HG02623 (cell line): ENCODE measurements around the gene HOXB8.

Source experiments
- ATAC-seq: cut with Tn5 transposase; IDR thresholded peaks from one replicate; pipeline ENCODE4 v1.9.1; 2021; ENCODE audit warnings: moderate library complexity; ENCODE audit not compliant: unreplicated experiment

HOXB8 gene

DNA sequence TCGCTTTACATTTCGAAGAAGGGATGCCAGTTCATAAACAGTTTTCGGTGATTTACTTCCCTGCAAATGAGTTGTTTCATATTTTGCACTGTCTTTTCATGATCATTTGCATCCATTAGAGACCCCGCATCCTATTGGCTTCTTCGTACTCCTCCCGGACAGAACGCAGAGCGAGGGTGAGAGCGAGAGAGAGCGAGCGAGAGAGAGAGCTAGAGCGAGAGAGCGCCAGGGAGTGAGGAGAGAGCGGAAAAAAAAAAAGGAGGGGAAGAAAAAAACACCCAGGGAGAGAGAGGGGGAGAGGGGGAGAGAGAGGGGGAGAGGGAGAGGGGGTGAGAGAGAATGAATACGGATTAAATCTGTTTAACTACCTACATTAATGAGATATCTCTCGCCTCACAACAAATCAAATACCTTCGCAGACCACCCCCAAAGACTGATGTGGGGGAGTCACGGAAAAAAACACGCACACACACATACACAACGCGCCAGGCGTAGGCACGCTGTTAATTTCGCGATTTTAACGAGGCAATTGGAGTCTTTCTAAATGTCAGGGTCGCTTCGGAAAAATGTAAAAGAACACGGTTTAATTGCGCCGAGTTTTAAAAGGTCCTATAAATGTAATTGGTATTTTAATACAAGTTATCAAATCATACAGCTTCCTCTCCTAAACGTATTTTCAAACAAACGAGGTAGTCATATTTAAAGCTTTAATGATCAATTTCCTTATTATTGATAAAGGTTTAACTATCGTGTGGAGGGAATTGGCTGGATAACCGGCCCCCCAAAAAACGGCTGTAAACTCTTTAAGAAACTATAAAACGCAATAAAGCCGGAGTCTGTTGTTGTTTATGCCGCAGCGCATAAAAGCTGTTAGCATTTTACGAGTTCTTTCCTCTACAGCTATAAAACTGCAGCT, at the start of gene HOXB8:
HOXB8 (minus strand) TSS at position 246 of the 916 bp plus-strand sequence. CDS start 588 bp downstream, outside the sequence.
- no peak for ATAC-seq

DNA sequence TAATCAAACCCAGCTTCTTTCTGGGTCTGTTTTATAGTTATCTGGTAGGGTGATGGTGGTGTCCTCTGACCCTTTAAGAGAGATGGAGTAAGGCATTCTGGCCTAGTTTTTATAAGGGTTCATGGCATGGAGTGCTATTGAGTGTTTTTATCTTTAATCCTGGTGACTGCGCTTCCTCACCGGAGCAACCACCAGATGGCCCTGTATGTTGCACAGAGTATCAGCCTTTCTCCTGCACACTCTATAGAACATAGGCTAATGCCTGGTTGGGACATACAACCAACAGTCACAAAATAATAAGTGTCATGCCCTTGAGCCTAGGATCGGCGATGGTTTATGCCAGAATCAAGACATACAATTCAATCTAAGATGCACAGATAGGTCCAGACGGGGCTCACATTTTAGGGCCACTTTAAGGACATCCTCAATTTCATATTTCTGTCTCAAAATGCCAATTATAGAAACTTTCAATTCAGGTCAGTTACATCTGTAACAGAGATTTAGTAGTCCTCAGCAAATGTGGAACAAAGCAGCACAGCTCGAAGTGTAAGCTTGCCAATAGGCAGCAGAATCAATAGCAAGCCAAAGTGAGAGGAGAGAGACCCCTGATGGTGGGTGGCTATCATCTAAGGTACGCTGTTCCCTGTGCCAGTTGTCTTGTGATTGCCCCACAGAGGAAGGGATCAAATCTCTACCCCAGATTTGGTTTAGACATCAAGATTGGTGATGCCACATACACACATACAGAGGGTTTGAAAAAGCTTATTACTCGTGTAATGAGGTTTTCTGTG, 48.2 kb upstream of the HOXB8 start:
- ATAC-seq = no peak

DNA sequence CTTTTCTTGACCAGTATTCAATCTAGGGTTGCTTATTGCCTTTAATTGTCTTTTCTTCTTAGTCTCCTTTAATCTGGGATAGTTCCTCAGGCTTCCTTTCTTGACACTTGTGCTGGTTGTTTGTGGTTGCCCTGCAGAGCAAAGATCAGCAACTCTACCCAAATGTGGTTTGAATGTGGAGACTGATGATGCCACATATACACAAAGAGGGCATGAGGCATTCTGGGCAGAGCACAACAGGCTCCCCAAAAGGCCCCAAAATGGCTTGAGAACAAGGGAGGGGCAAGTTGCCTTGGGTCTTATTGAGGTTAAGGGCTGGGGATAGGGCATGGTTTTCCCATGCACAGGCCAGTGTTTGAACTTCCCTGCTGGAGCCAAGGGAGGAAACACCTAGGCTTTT, 40.8 kb upstream of the HOXB8 start:
- ATAC-seq = no peak

DNA sequence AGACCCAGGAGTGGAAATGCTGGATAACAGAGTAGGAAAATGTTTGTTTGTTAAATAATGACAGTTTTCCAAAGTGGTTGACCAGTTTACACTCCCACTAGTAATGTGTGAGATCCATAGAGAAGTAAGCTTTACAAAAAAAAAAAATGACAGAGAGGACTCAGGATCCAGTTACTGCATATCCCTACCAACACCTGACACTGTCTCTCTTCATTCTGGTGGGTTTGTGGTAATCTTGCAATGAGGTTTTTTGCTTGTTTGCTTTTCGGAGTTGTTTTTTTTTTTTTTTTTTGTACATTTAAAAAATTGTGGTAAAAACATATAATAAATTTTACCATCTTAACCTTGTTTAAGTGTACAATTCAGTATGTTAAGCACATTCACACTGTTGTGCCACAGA, 34.6 kb upstream of the HOXB8 start:
- ATAC-seq = no peak

DNA sequence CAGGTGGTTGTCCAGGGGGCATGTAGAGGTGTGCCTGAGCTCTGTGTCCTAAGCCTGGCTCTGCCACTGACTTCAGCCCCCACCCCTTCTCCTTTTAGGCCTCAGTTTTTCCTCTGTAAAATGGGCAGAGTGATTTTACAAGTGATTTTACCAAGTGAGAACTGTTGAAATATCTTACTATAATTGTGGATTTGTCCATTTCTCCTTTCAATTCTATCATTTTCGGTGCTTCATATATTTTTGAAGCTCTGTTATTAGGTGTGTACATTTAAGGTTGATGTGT, 32.8 kb upstream of the HOXB8 start:
- ATAC-seq = no peak

DNA sequence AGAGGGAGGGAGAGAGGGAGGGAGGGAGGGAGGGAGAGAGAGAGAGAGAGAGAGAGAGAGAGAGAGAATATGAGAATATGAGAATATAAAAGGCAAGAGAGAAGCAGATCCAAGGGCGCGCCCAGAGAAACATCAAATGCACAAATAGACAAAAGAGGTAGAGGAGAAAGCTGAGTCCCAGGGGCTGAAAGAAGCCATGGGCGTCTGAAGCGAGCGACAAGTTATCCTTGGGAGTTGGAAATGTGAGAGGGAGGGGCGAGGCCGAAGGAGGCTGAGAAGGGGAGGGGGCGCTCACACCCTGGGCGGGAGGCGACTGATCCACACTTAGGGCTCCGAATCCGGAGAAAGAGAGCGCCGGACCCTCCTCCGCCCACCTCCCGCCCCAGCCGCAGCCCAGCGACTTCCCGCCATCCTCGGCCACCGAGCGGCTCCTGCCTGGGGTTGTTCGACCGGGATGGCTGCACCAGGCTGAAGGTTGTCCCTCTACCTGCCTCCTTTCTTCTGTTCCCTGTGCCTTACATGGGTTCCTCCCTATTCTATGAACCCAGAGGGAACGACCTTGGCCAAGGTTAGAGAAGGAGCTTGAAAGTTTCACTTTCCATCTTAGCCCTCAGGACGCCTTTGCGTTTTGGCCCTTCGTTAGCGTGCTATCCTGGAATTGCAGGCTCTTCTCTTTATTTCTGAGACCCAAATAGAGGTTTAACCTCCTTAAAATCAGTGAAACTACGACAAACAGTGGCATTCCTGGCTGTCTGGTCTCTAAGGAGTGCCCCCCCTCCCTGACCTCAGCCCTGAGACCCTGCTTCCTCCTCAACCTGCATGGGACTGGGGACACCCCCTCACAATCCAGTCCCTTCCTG, 32.2 kb upstream of the HOXB8 start:
- no peak for ATAC-seq

DNA sequence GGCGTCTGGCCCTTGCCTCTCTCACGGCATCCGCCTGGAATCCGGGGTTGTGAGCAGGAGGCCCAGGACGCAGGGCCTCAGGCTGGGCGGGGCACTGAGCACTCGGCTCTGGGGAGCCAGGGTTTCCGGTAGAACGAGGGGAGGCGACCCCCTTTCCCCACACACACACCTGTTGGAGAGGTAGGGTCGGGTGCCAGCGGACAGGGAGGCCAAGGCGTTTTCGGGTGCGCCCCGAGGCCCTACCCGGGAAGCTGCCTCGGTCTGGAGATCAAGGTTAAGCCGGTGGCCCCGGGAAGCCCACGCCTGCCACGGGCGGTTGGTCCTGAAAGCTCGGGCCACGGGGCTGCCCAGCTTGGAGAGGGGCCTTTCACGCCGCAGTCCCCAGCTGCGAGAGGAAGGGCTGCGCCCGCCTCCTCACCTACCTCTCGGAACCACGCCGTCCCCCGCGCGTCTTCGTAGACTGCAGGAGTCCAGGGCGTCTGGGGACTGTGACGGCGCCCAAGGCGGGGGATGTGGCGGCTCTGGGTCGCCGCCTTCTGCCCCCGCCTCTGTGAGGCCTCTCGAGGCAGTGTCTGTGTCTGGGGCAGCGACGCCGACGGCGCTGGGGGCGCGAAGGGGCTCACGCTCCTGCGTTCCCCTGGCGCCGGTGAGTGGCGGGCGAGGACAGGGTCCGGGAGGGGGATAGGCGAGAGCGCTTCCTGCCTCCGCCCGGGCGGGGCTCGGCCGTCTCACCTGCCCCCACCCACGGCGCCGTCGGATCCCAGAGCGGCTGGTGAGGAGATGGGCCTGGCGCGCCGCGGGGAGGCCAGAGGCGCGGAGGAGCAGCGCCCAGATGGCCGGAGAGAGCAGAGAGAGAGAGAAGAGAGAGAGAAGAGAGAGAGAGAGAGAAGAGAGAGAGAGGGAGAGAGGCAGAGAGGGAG, 31.4 kb upstream of the HOXB8 start:
- no peak for ATAC-seq

DNA sequence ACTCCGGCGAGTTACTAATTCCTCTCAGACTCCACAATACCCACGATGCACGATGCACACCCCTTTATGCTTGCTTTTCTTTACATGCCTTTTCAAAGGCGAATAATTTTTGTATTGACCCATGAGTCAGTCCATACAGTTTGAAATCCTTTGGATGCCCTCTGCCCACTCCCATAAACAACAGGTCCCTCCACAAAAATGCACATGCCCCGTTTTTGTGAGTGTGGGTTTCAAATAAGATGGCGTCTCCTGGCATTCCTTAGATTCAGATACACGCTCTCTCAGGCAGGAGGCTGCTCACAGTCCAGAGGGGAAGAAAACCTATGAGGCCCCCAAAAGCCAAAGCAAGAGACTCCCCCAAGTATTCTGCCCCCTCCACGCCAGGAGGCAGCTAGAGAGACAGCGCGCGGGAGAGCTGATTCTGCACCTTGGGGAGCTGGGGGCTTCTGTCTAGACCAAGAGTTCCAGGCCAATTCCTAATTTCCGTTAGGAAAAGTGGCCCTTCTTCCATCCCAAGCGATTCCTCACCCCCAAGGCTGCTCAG, 30.6 kb upstream of the HOXB8 start:
- no peak for ATAC-seq

DNA sequence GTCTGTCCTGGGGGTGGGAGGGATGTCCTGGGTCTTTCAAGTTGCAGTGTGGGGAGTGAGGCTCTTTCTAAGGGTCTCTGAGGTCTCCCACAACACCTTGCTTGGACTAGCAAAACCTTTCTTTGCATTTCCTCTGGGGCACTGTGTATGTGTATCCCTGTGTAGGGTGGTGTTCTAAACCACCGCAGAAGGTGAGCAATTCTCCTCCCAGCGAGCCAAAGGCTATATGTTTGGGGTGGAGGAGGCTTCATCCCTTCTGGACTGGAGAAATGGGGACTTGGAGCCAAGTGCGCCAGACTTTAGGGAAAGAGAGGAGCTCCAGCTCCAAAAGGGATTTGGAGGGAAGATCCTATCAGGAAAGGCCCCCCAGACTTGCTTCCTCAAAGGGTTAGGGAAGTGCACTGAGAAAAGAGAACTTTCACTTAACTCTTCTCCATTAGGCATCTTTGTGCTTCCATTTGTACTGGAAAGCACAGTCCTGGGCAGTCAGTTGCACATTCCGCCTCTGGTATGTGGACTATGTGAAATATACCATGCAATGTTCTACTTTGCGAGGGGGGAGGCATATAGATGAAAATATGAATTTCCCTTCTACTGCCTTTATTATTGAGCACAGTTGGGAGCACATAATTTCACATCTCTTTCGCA, 29.9 kb upstream of the HOXB8 start:
- no peak for ATAC-seq

DNA sequence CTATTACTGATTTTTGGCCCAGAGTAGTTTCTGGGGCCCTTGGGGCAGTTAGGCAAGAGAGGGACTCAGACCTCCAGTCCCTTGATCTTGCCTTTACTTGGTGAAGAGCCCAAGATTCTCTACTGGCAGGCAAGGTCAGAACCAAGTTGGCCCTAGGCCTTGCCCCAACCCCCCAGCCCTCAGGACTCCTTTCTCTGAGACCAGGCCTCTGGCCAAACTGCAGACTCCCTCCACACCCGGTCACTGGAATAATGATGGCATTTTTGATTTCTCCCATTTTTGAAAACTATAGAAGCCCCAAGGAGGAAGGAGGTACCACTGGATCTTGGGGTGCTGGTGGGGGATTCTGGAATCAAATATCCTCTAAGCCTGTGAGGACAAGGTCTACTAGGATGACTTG, 29.1 kb upstream of the HOXB8 start:
- ATAC-seq = no peak

DNA sequence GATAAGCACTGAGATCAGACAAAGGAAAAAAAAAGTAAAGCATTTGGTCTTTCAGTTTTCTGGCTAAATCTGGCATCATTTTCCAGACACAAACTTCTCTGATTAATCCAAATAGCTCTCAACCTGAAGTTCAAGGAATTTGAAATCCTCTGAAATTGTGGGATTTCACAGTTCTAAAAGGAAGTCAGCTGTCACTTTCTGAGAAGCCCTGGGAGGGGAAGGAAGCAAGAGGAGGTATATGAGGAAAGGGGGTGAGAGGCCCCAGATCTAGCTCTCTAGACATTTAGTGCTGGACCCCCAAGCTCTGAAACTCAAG, 28.6 kb upstream of the HOXB8 start:
- no peak for ATAC-seq

DNA sequence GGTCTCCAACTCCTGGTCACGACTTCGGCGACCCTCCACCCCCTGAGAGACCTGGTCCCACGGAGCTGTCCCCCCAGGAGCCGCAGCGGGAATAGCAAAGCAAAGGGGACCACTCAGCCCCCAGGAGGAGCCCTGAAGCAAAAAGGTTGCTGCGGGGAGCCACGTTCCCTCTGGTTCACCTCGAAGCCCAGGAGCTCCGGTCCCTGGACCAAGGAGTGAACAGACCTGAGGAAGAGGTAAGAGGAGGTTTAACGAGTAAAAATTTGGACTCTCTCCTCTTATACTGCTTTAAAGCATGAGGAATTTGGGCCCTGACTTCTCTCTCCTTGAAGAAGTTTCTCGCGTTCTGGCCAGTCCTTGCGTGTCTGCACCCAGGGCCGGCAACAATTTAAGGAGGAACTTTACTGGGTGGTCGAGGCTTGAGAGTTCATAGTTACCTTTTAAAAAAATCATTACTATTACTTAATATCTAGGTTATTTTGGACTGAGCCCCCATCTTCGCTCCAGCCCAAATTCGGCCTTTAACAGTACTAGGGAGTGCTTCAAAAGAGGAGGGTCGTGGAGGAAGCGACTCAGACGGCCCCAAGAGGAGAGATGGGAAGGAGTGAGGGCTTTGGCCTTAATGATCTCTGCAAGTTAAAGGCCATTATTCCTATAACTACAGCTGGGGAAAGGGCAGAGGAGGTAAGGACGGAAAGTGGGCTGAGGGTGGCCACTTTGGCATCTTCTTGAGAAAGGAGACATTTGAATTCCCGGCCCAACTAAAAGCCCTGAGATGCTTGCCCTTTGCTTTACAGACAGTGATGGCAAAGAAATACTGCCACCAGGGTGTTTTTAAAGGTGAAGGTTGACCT, 28.0 kb upstream of the HOXB8 start:
- ATAC-seq = no peak

DNA sequence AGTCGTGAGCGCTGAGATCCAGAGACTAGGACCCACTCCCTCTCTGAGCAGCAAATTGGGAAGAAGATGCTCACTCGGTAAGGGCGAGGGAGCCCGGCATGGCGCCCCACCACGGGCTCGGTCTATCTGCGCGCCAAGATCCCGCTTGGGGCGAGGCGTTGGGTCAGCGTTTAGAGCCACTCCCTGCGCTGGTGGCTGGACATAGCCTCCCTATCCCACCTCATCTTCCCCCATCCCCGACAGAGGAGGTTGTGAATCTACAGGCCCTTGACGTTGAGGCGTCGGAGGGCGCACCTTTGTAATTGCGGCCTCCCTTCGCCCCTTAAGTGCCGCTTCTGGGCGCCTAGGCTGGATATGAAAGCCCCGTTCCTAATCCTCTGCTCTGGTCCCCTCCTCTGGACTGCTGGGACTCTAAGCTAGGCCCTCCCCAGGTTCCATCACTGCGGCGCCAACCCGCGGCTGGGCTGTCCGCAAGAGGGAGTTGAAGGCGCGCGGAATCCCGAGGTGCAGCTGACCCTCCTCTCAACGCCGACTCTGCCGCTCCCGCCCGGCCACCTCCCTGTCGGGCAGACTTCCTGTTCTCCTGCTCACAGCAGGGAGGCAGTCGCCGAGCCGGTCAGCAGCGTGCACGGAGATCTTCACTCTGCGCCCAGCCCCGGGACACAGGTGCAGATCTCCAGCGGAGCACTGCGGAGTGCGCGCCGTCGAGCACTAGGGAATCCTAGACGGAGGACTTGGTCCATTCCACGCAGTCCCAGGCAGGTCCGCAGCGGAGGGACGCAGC, 27.2 kb upstream of the HOXB8 start:
- ATAC-seq = no peak

DNA sequence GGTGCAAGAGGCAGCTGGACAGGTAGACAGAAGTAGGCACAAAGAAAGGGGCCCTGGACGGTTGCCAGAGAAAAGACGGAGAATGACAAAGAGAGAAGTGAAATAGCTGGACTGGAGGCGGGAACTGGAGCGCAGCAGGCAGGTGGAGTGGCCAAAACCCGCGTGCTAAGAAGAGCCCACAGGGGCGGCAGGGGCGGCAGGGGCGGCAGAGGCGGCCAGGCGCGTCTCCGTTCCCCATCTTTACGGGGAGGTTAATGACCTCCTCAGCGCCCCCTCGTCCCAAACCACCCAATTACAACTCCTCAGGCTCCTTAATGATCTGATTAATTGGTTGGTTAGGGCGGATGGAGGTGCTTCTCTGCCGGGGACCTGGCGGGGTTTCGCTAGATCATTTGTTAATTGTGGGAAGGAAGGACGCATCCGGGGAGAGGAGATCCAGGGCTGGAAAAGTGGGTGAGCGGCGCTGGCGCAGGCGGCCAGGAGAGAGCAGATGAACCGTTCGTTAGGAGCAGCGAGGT, 26.5 kb upstream of the HOXB8 start:
- ATAC-seq = no peak

DNA sequence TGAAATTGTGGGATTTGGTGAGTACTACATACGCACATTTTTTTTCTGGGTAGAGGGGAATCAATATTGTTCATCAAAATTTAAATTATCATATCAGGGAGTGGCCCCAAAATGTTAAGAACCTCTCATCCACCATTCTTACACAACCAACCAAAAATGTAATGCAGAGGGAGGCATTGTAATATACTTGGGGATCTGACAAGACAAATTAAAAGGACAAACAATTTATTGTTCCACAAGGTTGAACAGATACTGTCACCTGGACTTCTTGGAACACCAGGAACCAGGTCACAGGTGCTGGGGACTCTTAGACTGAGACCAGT, 25.7 kb upstream of the HOXB8 start:
- ATAC-seq = no peak

DNA sequence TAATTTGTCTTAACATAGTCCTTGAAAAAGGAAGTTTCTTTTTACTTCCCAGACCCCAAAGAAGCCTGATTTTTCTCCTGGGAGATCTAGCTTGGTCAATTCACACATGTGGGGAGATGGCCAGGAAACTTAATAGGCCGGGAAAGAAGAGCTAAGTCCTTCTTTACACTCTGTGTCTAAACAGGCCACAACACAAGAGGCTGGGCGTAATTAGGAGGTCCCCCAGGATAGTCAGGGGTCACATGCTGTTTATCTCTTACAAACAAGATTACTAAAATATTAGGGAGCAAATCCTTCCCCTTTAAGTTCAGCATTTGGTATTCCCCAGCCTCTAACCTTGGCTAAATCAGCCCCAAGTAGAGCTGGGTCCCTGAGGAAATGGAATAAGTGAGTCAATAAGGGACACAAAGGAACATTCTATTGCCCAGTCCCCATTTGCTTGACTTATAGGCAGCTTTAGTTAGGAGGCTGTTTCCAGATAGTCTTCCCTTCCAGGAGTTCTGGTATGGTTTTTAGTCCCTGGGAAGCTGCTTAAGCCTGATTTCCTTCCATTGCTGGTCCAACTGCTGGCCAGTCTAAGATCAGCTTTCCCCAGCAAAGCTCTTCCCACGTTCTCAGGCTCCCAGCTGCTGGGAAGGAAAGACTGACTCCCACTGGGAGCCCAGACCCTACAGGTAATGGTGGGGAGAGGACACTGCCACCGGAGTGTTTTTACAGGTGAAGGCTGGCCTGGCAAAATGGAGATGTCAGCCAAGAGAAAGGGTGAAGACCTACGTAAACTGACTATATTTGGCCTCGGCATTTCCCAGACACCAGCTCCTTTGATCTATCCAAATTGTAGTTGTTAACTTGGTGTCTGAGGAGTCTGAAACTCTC, 25.1 kb upstream of the HOXB8 start:
- ATAC-seq = no peak

DNA sequence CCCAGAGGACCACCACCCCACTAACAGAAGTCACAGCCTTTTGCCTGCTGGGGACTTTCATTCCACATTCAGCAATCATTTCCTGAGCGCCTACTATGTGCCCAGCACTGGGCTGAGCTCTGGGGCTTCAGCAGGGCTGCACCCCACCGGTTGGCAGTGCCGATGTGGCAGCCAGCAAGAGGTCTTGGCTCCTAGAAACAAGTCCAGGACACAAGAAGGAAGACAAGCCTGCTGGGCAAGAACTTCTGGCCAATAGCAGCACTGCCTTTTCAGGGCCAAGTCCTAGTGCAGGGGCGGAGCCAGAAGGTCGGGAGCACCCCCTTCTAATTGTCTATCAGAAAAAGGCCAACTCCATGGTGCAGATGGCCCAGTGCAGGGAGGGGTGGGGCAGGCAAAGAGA, 24.0 kb upstream of the HOXB8 start:
- no peak for ATAC-seq
